Measurements from ENCODE around the gene TMIGD2. TPM values are rescaled to one million over a fixed set of nuclear protein-coding genes. Genes with fewer than 3 reads are reported as not detected.

TMIGD2 gene
- polyA plus RNA-seq, 3 donors = 0.26 TPM; not detected in 2

- H3K27ac ChIP-seq (ENCODE audit: low read depth in 1 of 2, low read length in 2 of 2) = no peak overlapping the region
- no peaks in the 10 kb centered on the region for H4K20me1 ChIP-seq (ENCODE audit: insufficient read depth, low read length)
- no peak overlapping the region for H2AFZ ChIP-seq (ENCODE audit: insufficient read depth, low read depth, low read length, poor library complexity, severe bottlenecking)
- H3K9ac ChIP-seq (ENCODE audit: insufficient read depth, low read length, poor library complexity, severe bottlenecking) = no peak overlapping the region
- WGBS (ENCODE audit: insufficient coverage) = 91% methylated on average over 21 of the region's 27 CpGs
- peaks cover 0 to 4% (median 3%) of the 10 kb centered on the region in 3 donors for H3K27me3 Mint-ChIP-seq (ENCODE audit: low read depth in 3 of 3)
- peaks cover 7% of the 10 kb centered on the region for H3K4me1 Mint-ChIP-seq
- no peak overlapping the region for H3K4me3 Mint-ChIP-seq
- H3K36me3 ChIP-seq (replicated peaks in 1 of 2; ENCODE audit: control insufficient read depth in 1 of 2, insufficient read depth in 2 of 2, low read length in 2 of 2) = no peaks in the 10 kb centered on the region
- TF ChIP-seq CTCF (IDR thresholded peaks at IDR 0.05) = no peak
- H3K9me3 Mint-ChIP-seq = peaks cover 0 to 2% (median 0%) of the 10 kb centered on the region in 7 donors
- no peaks in the 10 kb centered on the region for H3K79me2 ChIP-seq (ENCODE audit: insufficient read depth, low read length)
- no peak overlapping the region for H3K27ac Mint-ChIP-seq
- H3K9me3 ChIP-seq (replicated peaks in 1 of 2; ENCODE audit: control insufficient read depth in 1 of 2, insufficient read depth in 1 of 2, low read length in 2 of 2) = no peaks in the 10 kb centered on the region
- no peaks in the 10 kb centered on the region for H3K27me3 ChIP-seq (ENCODE audit: control insufficient read depth in 2 of 2, insufficient read depth in 2 of 2, low read length in 2 of 2)
- H3K4me3 ChIP-seq (replicated peaks in 1 of 3; ENCODE audit: low read depth in 2 of 3, low read length in 3 of 3) = no peak overlapping the region
- no peak overlapping the region for H3K4me2 ChIP-seq (replicated peaks; ENCODE audit: extremely low read depth, low read length, poor library complexity, severe bottlenecking)
- DNase-seq = no peak
- intact Hi-C loops (cut with micrococcal nuclease) = no loop called here
- no peaks in the 10 kb centered on the region for H3K36me3 Mint-ChIP-seq
- H3K4me1 ChIP-seq (ENCODE audit: control insufficient read depth in 1 of 2, insufficient read depth in 2 of 2, low read length in 2 of 2) = no peaks in the 10 kb centered on the region
These were observed 4.0 kb downstream of the TMIGD2 start for GRCh38 chr19:4297901-4298809.

GRCh38 chr19:4295972-4296771, 6.0 kb downstream of the TMIGD2 start:
- DNase-seq = no peak
- no peaks in the 10 kb centered on the region for H3K27me3 ChIP-seq (ENCODE audit: control insufficient read depth in 2 of 2, insufficient read depth in 2 of 2, low read length in 2 of 2)
- no peaks in the 10 kb centered on the region for H3K36me3 ChIP-seq (replicated peaks in 1 of 2; ENCODE audit: control insufficient read depth in 1 of 2, insufficient read depth in 2 of 2, low read length in 2 of 2)
- Mint-ChIP-seq H3K36me3 (no peaks in the 10 kb centered on the region), H3K27me3 (ENCODE audit: low read depth in 3 of 3) (peaks cover 0 to 2% (median 0%) of the 10 kb centered on the region in 3 donors), H3K27ac (peak overlapping the region in 1 of 7 donors; percentile 64), H3K9me3 (peaks cover 0 to 2% (median 0%) of the 10 kb centered on the region in 7 donors), H3K4me1 (no peaks in the 10 kb centered on the region), H3K4me3 (no peak overlapping the region)
- H4K20me1 ChIP-seq (ENCODE audit: insufficient read depth, low read length) = no peaks in the 10 kb centered on the region
- 78% methylated on average over 6 of the region's 14 CpGs for WGBS (ENCODE audit: insufficient coverage)
- TF ChIP-seq CTCF (IDR thresholded peaks at IDR 0.05) = no peak
- no peak overlapping the region for H3K4me3 ChIP-seq (replicated peaks in 1 of 3; ENCODE audit: low read depth in 2 of 3, low read length in 3 of 3)
- H3K4me2 ChIP-seq (replicated peaks; ENCODE audit: extremely low read depth, low read length, poor library complexity, severe bottlenecking) = no peak overlapping the region
- H3K9ac ChIP-seq (ENCODE audit: insufficient read depth, low read length, poor library complexity, severe bottlenecking) = no peak overlapping the region
- H3K9me3 ChIP-seq (replicated peaks in 1 of 2; ENCODE audit: control insufficient read depth in 1 of 2, insufficient read depth in 1 of 2, low read length in 2 of 2) = no peaks in the 10 kb centered on the region
- intact Hi-C loops (cut with micrococcal nuclease) = no loop called here
- no peak overlapping the region for H3K27ac ChIP-seq (ENCODE audit: low read depth in 1 of 2, low read length in 2 of 2)
- H2AFZ ChIP-seq (ENCODE audit: insufficient read depth, low read depth, low read length, poor library complexity, severe bottlenecking) = no peak overlapping the region
- H3K4me1 ChIP-seq (ENCODE audit: control insufficient read depth in 1 of 2, insufficient read depth in 2 of 2, low read length in 2 of 2) = no peaks in the 10 kb centered on the region
- H3K79me2 ChIP-seq (ENCODE audit: insufficient read depth, low read length) = no peaks in the 10 kb centered on the region

Measured in CD14-positive monocyte (primary cell).